IMR-90 (cell line): ENCODE measurements around the gene TRMT1. TPM values are rescaled to one million over a fixed set of nuclear protein-coding genes. Genes with fewer than 3 reads are reported as not detected.

Experiments
- ATAC-seq: fragments of 200-7000 bp; cut with Tn5 transposase; 2 replicates; pipeline ENCODE4 v1.9.1; 2020; ENCODE audit warnings: low read depth, mild to moderate bottlenecking, moderate library complexity
- BruUV-seq: library from RNA; stranded (reverse); fragments of 400-500 nt; replicated peaks from 2 replicates; lab custom pipeline; 2021; lab: Mats Ljungman, UMichigan
- CTCF ChIA-PET: fragments of 300-600 bp; formaldehyde crosslinking; extraction: SDS; loops from one replicate; lab custom pipeline; 2021; ENCODE audit warnings: antibody characterized with exemption; lab: Yijun Ruan, JAX
- POLR2A ChIA-PET: fragments of 300-600 bp; sonication (Branson Sonifier 250); formaldehyde crosslinking; loops from one replicate; lab custom pipeline; 2022; ENCODE audit warnings: antibody characterized with exemption; ENCODE audit not compliant: unreplicated experiment; lab: Charles Lee
- DNase-seq: peaks from one replicate; pipeline ENCODE4 v3.0.0; 2013
- H2AFZ ChIP-seq: replicated peaks from 2 replicates; pipeline ENCODE3; 2013; ENCODE audit warnings: low read length, mild to moderate bottlenecking; ENCODE audit not compliant: poor library complexity
- H2AK5ac ChIP-seq: 2 replicates; pipeline ENCODE4 v1.6.1; 2013; ENCODE audit warnings: low read depth, low read length, inconsistent platforms
- H2AK9ac ChIP-seq: replicated peaks from 2 replicates; pipeline ENCODE3; 2013; ENCODE audit warnings: mild to moderate bottlenecking, low read depth, low read length, moderate library complexity; ENCODE audit not compliant: poor library complexity
- H2BK120ac ChIP-seq: 2 replicates; pipeline ENCODE4 v1.6.1; 2013; ENCODE audit warnings: low read depth, low read length, inconsistent platforms
- H2BK15ac ChIP-seq: 3 replicates; pipeline ENCODE4 v1.6.1; 2013; ENCODE audit warnings: low read depth, low read length, inconsistent platforms
- H2BK20ac ChIP-seq: 2 replicates; pipeline ENCODE4 v1.6.1; 2013; ENCODE audit warnings: low read depth, mild to moderate bottlenecking, inconsistent platforms, low read length, moderate library complexity
- H2BK5ac ChIP-seq: 2 replicates; pipeline ENCODE4 v1.6.1; 2013; ENCODE audit warnings: mild to moderate bottlenecking, low read depth, low read length, inconsistent platforms; ENCODE audit not compliant: poor library complexity, severe bottlenecking
- H3K14ac ChIP-seq: replicated peaks from 2 replicates; pipeline ENCODE4 v1.6.1; 2013; ENCODE audit warnings: low read depth, low read length, inconsistent platforms
- H3K18ac ChIP-seq: 2 replicates; pipeline ENCODE4 v1.6.1; 2013; ENCODE audit warnings: low read depth, low read length, control low read depth
- H3K23ac ChIP-seq: 2 replicates; pipeline ENCODE4 v1.6.1; 2013; ENCODE audit warnings: low read depth, low read length, inconsistent platforms
- H3K27ac ChIP-seq: 2 replicates; pipeline ENCODE4 v1.5.1; 2013; ENCODE audit warnings: mild to moderate bottlenecking, control low read depth, low read length; ENCODE audit not compliant: insufficient read depth
- H3K27me3 ChIP-seq: 2 replicates; pipeline ENCODE4 v1.6.1; 2013; ENCODE audit warnings: low read length; ENCODE audit not compliant: control insufficient read depth, insufficient read depth
- H3K36me3 ChIP-seq: 2 replicates; pipeline ENCODE4 v1.6.1; 2013; ENCODE audit warnings: low read length, mixed read lengths; ENCODE audit not compliant: control insufficient read depth, insufficient read depth
- H3K4ac ChIP-seq: 2 replicates; pipeline ENCODE4 v1.6.1; 2013; ENCODE audit warnings: low read depth, low read length, inconsistent platforms
- H3K4me1 ChIP-seq: 2 replicates; pipeline ENCODE4 v1.6.1; 2013; ENCODE audit warnings: low read length, mixed read lengths; ENCODE audit not compliant: control insufficient read depth, insufficient read depth
- H3K4me2 ChIP-seq: 2 replicates; pipeline ENCODE4 v1.6.1; 2013; ENCODE audit warnings: low read depth, mild to moderate bottlenecking, control low read depth, low read length, moderate library complexity
- H3K4me3 ChIP-seq: 2 replicates; pipeline ENCODE4 v1.5.1; 2013; ENCODE audit warnings: low read depth, mild to moderate bottlenecking, control low read depth, low read length, moderate library complexity; ENCODE audit not compliant: insufficient read depth
- H3K56ac ChIP-seq: 2 replicates; pipeline ENCODE4 v1.6.1; 2013; ENCODE audit warnings: low read length, inconsistent platforms; ENCODE audit not compliant: insufficient read depth; ENCODE audit errors: extremely low read depth
- H3K79me1 ChIP-seq, 2 experiments: 2 replicates each; pipeline ENCODE4 v1.6.1; 2013; ENCODE audit warnings: low read length in 2 of 2, inconsistent platforms in 1 of 2, low read depth in 1 of 2
- H3K9ac ChIP-seq: 2 replicates; pipeline ENCODE4 v1.6.1; 2013; ENCODE audit warnings: low read depth, low read length, control low read depth
- H3K9me1 ChIP-seq: 2 replicates; pipeline ENCODE4 v1.6.1; 2013; ENCODE audit warnings: low read length, inconsistent platforms; ENCODE audit not compliant: insufficient read depth
- H3K9me3 ChIP-seq: 2 replicates; pipeline ENCODE4 v1.6.1; 2013; ENCODE audit warnings: low read length; ENCODE audit not compliant: control insufficient read depth, insufficient read depth
- H4K20me1 ChIP-seq: 2 replicates; pipeline ENCODE4 v1.6.1; 2013; ENCODE audit warnings: low read length, inconsistent platforms; ENCODE audit not compliant: insufficient read depth
- H4K5ac ChIP-seq: 2 replicates; pipeline ENCODE4 v1.6.1; 2013; ENCODE audit warnings: mild to moderate bottlenecking, low read depth, low read length, control low read depth
- H4K8ac ChIP-seq, 2 experiments: 2 replicates each; pipeline ENCODE4 v1.6.1; 2013; ENCODE audit warnings: low read depth in 2 of 2, low read length in 2 of 2, control low read depth in 1 of 2, inconsistent platforms in 1 of 2
- H4K91ac ChIP-seq: 2 replicates; pipeline ENCODE4 v1.6.1; 2013; ENCODE audit warnings: low read depth, low read length, inconsistent platforms; ENCODE audit not compliant: insufficient read depth
- CTCF ChIP-seq: conservative IDR thresholded peaks from 2 replicates; pipeline ENCODE4 v1.5.1; 2012; ENCODE audit warnings: mild to moderate bottlenecking, low read depth, low read length, improper control_type of control experiment
- ELK1 ChIP-seq: fragments of 150-350 bp; IDR thresholded peaks from 2 replicates; pipeline ENCODE4 v1.6.1; 2016; ENCODE audit warnings: low read depth, mild to moderate bottlenecking, low read length, moderate library complexity, borderline replicate concordance
- MAFK ChIP-seq: IDR thresholded peaks from 2 replicates; pipeline ENCODE4 v1.6.1; 2012; ENCODE audit warnings: low read depth, low read length, improper control_type of control experiment
- RCOR1 ChIP-seq: IDR thresholded peaks from 2 replicates; pipeline ENCODE4 v1.6.1; 2012; ENCODE audit warnings: mild to moderate bottlenecking, low read length, improper control_type of control experiment; ENCODE audit not compliant: insufficient replicate concordance
- RFX5 ChIP-seq: IDR thresholded peaks from 2 replicates; pipeline ENCODE4 v1.8.0; 2012; ENCODE audit warnings: low read depth, mild to moderate bottlenecking, low read length, moderate library complexity
- WGBS, 2 experiments: methylation state at CpG; one replicate each; pipeline versions ENCODE4 v1.1.5 to v1.1.7; 2013; ENCODE audit warnings: missing lambda C conversion rate in 2 of 2; ENCODE audit not compliant: insufficient read length in 1 of 2; ENCODE audit errors: extremely low coverage in 2 of 2; 5-methylcytosine and 5-hydroxymethylcytosine counted together
- dilution Hi-C: fragments of 300-500 bp; cut with HindIII; formaldehyde crosslinking; loops from one replicate; pipeline ENCODE4 v1.14.3; 2018; ENCODE audit warnings: low sequenced_read_pairs; ENCODE audit not compliant: unreplicated experiment
- in situ Hi-C: fragments of 300-500 bp; cut with MboI; formaldehyde crosslinking; loops from 3 replicates; pipeline ENCODE4 v1.14.3; 2019; ENCODE audit warnings: low sequenced_read_pairs, inconsistent platforms, mixed read lengths
- intact Hi-C: fragments of 100-400 bp; cut with micrococcal nuclease; formaldehyde crosslinking; loops from 2 replicates; pipeline ENCODE4 v1.10.0; 2022
- polyA plus RNA-seq, 3 experiments: library from polyadenylated mRNA; depleted of rRNA; stranded (reverse); fragments of >200 nt; gene quantifications; 2 replicates each; pipeline ENCODE4 v1.2.3, GENCODE V29; 2012; ENCODE audit warnings: low replicate concordance in 1 of 3
- total RNA-seq: library from RNA; depleted of rRNA; stranded (reverse); fragments of >200 nt; gene quantifications from 2 replicates; pipeline ENCODE4 v1.2.3, GENCODE V29; 2012

The TRMT1 gene
- total and polyA plus RNA-seq, 2 of the 4 experiments (the other 2 are of a cell fraction) = 28.3 to 56.0 TPM

GRCh38 chr19:13122980-13123957, 6.7 kb upstream of the TRMT1 start:
- WGBS, 2 experiments = 90% methylated on average over 7 of the region's 20 CpGs; no CpG with 5 or more reads in 1 of the 2 experiments
- Histone ChIP-seq H3K23ac (no peak overlapping the region), H2BK15ac (no peak overlapping the region), H3K36me3 (peaks cover 20% of the 10 kb centered on the region), H2BK5ac (no peak overlapping the region), H4K20me1 (peaks cover 87% of the 10 kb centered on the region), H4K91ac (no peak overlapping the region), H3K56ac (no peak overlapping the region), H2BK120ac (no peak overlapping the region), H3K18ac (no peak overlapping the region), H2BK20ac (no peak overlapping the region), H3K4me1 (peaks cover 22% of the 10 kb centered on the region), H2AK5ac (no peak overlapping the region), H3K27ac (no peak overlapping the region), H3K9me3 (no peaks in the 10 kb centered on the region), H3K4me3 (no peak overlapping the region), H3K9me1 (peaks cover 30% of the 10 kb centered on the region), H4K5ac (no peak overlapping the region), H3K27me3 (no peaks in the 10 kb centered on the region), H4K8ac (no peak overlapping the region), H3K4ac (no peak overlapping the region), H2AFZ (no peak overlapping the region), H3K14ac (no peak overlapping the region), H3K79me1 (peaks cover 10 to 82% of the 10 kb centered on the region in 2 experiments; a peak in 3 of 4 replicates), H3K4me2 (no peak overlapping the region), H2AK9ac (no peak overlapping the region), H3K9ac (no peak overlapping the region)
- intact Hi-C loops (no loop called here), in situ Hi-C loops (no loop called here), dilution Hi-C loops (no loop called here)
- POLR2A ChIA-PET = no interaction called here
- ATAC-seq = no peak
- TF ChIP-seq ELK1 = no peak
- no peak for TF ChIP-seq CTCF
- TF ChIP-seq MAFK = no peak
- TF ChIP-seq RCOR1 = no peak
- no peak for TF ChIP-seq RFX5
- CTCF ChIA-PET = no interaction called here
- BruUV-seq = no TSS peak
- DNase-seq = no peak
